ENCODE results near the gene PDE4B.
A peak's percentile ranks its signal among the peaks of the same experiment; 100 is the strongest.
"Not testable (repeated sequence)": the region's sequence is repeated elsewhere in the genome, so short reads cannot be mapped to it uniquely, and the experiment has no call there.

The PDE4B gene

DNA sequence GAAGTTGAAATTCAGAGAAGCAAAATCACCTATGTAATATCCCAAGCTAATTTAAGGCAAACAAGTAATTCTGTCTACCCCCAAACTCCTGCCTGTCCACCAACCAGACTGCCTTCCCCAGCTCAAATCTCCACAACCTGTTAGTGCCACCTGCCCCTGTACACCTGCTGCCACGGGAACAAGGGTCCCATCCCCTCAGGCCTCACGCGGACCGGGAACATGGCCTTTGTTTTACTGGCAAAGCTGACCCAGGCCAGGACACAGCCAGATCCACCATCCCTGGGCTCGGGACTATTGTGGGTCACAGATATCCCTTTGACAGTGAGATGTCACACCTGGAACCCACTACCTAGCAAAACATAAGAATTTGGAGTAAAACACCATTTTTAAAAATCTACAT, 601.9 kb downstream of the PDE4B start:
- no peak for DNase-seq (ENCODE audit: low spot score)

DNA sequence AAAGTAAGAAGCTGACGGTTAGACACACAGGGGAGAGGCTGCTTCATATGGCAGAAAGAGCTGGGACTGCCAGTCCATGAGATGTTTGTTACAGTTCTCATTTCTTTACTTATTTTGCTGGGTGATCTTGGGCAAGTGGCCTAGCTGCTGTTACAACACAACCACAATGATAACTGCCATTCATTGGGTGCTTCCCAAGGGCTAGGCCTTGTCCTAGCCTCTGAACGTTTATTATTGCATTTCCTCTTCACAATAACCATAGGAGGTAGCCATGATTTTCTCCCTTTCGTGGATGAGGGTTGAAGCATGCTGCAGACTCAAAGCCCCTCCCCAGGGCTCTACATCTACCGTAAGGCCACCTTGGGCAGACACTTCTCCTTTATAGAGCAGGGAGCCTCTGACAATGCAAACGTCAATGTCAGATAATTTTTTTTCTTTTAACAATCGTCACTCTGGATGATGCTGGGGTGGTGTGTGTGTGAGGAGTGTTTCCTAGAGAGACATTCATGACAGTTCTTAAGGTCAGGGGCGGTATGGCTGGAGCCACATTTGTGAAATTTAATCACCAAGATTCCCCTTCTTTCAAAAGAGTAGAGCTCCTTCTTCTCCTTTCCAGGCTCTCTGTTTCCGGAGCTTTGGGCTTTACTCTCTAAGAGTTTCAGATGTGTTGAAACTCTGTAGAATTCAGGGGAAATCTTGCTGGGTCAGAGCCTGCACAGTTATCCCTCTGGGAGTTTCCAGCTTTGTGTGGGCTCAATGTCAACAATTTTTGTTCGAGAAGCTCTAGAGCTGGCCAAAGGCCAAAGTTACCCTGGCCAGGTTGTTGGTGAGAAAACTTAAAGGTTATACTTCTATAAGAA, 602.7 kb downstream of the PDE4B start:
- no peak for DNase-seq (ENCODE audit: low spot score)

DNA sequence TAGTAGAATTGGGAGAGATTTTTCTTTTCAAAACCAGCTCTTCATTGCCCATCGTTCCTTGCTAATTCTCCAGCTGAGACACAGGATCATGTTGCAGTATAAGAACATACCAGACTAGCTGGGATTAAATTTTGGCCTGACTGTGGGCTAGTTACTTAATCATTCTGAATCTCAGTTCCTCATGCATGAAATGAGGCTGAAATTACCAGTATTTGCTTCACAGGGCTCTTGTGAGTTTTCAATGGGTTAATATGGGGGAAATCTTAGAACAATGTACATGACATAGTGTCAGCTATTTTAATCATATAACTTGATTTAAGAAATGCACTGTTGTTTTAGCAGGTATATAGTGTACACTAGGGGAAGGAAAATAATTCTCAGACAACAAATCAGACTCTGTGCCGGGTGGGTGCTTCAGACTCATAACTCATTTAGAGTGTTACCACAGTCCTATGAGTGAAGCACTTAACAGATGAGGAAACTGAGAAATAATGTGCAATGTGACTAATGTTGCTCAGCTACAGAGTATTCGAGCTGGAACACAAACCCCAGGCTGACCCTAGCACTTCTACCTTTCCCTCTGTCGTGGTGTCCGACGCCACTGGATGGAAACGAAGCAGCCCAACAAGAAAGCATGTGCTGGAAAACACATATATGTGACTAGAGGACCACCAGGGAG, 603.7 kb downstream of the PDE4B start:
- peak; percentile 33 for DNase-seq (ENCODE audit: low spot score)

DNA sequence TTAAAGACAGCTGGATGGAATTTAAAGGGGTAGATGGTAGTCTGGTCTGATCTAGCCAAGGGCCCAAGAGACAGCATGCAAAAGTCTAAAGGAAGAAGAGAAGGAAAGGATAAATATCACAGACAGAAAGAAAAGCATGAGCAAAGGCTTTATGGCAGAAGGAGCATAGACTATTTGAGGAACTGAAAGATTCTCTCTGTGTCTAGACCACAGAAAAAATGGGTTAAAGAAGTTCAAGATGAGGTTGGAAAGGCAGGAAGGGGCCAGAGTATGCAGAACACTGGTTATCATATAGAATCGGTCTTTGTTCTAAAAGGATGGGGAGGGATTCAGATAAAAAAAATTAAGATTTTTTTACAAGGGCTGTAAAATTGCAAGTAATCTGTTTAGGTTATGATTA, 604.5 kb downstream of the PDE4B start:
- DNase-seq (ENCODE audit: low spot score): no peak

DNA sequence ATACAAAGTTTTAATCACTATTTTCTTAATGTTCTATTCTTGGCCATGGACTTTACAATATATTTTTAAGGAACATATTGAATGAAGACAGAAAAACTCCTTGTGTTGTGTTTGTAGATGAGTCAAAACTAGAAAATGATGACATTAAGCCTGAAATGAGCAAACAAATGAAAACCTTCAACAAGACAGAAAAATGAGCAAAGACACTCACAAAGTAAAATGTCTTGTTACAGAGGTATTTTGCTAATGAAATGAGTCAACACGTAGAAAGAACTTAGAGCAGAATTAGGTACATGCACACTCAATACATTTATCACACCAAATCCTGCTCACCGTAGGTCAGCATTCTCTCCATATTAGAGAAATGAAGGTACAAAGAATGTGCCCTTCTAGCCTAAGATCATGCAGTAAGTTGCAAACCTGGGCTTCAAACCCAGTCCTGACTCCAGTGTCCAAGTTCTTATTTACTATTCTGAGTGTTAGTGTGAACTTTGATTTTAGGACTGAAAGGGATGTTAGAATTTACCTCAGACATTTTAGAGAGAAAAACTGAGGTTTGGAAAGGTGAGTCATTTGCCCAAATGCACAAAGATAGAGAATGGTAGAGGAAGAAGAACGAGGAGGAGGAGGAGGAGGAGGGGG, 607.3 kb downstream of the PDE4B start:
- peak; percentile 86 for DNase-seq (ENCODE audit: low spot score)

DNA sequence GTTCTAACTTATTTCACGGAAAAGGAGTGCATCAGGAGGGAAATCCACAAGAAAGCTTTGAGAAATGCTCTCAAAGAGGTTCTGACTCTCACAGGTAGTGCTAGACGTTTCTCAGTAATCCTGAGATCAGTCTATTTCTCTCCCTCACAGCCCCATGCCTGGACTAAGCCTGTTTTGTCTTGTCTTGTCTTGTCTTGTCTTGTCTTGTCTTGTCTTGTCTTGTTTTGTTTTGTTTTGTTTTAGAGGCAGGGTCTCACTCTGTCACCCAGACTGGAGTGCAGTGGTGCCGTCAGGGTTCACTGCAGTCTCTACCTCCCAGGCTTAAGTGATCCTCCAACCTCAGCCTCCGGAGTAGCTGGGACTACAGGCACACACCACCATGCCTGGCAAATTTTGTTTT, 608.0 kb downstream of the PDE4B start:
- peak; percentile 16 for DNase-seq (ENCODE audit: low spot score)

DNA sequence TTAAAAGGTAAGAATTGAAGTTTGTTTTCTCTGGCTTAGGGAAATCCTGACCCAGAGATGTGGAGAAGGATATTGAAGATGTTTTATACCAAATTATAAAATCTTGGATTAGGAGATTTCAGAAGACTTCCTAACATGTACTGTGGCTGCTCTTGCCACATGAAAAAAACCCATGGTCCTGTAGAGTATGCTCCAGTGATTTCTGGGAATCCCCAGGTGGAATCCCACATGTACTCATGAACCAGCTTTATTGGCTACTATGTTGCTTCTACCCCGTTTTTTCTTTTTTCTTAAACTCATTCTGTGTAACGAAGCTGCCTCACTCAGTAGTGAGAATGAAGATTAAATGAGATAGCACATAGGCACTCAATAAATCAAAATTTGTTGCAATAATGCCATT, 608.5 kb downstream of the PDE4B start:
- DNase-seq (ENCODE audit: low spot score): no peak

DNA sequence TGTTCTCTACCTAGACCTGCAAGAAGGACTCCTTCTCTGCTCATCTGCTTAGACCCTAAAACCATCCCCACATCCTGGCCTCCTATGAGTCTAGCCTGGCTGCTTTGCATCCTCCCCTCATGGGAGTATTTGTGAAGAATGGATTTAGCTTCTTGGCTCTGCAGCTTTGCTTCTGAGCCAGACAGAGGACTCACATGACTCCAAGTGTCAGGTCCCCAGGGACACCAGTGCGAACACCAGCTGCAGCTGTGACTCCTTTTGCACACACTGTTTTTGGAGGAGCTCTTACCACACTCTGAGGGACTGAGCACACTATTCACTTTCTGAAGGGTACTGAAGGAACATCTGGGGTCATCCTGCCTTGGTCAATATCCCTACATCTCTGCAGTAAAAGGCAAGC, 609.5 kb downstream of the PDE4B start:
- no peak for DNase-seq (ENCODE audit: low spot score)

DNA sequence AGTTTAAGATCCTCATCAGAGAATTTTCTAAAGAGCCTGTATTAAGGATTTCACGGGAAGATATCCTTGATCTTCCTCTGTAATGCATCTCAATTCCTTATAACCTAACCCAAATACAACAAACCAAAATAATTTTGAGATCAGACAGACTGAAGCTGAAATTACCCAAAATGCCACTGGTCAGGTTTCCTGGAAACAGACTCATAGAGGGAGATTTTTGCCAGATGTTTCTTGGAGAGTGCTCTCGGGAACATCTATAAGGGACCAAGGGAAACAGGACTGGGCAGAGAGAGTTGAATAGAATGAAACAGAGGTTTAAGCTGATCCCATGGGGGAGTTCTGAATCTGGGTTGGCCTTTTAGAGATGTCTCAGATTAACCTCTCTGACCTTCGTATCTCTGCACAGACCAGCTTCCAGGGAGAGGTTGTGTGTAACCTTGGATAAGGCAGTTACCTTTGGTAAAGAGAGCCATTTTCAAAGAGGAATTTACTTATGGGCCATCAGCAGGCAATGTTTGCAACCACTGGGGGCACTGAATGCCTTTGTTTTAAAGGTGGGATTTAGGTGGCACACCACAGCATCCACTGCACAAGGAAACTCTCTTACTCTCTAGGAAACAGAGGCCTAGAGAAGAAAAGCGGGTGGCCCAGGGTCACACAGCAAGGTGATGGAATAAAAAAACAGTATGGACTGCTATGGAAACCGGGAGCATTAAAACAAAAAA, 610.5 kb downstream of the PDE4B start:
- DNase-seq (ENCODE audit: low spot score): no peak

DNA sequence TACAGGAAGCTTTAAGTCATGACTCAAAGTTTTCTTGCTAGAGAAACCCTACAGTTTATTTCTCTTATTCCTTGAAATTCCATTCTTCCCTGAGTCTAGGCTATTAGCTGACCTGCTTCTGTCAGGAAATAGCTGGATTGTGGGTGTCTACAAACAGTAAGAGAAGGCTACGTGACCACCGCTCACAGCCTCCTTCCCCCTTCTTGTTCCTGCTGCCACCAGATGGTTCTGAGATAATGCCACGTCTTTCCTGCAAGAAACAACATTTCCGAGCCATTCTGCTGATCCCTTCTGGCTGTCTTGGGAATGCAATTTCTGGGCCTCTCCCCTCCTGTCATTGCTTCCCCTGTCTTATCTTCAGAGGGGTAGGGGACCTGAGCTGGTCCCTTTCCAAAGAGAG, 612.4 kb downstream of the PDE4B start:
- DNase-seq (ENCODE audit: low spot score): no peak

DNA sequence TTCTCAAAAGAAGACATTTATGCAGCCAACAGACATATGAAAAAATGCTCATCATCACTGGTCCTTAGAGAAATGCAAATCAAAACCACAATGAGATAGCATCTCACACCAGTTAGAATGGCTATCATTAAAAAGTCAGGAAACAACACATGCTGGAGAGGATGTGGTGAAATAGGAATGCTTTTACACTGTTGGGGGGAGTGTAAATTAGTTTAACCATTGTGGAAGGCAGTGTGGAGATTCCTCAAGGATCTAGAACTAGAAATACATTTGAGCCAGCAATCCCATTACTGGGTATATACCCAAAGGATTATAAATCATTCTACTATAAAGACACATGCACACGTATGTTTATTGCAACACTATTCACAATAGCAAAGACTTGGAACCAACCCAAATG, 618.8 kb downstream of the PDE4B start:
- DNase-seq (ENCODE audit: low spot score): not testable (repeated sequence)

DNA sequence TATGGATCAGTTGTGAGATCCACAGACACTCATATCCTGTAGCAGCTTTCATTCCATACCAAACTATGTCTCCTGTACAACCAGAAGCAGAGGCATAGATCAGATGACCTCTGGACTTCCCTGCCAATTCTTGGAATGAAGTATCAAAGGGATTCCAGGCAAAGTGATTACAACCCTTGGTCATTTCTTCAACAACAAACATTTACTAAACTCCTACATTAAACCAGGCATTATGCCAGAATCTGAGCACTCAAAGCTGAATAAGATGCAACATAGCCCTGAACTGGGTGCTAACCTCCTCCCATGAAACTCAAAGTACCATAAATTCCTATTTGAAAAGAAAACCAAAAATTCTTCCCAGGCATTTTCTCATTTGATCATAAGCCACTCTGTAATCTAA, 620.0 kb downstream of the PDE4B start:
- no peak for DNase-seq (ENCODE audit: low spot score)

DNA sequence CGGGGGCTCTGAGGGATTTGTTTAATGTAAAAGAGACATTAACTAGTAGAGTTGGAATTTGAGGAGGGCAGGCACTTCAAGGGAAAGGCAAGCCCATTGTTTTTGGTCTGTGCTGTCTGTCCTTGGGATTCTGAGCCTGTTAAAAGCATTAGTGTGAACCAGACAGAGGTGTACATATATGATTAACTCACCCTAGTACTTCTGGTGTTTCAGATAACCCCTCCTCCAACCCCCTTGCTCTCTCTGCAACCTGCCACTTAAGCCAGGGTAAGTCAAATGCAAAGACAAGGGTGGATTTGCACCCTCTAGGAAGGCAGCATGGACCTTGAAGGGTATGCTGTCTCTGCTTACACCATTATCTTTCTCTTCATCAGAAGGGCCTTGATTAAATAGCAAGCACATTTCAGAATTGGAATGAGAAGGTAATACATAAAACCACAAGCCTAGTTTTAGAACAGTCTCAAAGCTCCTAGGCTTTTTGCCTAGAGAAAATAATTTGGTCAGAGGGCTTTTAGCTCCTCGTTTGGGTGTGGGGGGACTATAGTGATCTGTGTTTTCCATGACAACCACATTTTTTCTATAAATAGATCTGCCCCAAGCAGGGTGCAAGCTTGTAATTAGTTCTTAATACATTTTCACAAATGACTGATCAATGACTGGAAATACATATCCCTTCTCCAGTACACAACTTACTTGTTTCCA, 620.6 kb downstream of the PDE4B start:
- no peak for DNase-seq (ENCODE audit: low spot score)

DNA sequence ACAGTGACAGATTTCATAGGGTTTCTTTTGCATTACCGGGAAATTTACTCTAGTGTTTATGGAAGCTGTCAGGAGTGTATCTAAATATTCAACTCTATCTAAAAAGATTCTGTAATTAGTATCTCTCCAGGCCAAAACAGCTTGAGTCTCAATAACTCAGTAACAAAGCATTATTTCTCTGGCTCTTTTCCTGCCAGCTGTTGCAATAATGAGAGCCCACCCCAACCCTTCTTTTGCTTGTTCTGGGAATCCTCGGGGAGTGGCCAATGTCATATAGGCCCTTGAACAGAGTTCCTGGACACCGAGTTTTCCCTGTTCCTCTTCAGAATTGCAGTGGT, 621.1 kb downstream of the PDE4B start:
- no peak for DNase-seq (ENCODE audit: low spot score)

DNA sequence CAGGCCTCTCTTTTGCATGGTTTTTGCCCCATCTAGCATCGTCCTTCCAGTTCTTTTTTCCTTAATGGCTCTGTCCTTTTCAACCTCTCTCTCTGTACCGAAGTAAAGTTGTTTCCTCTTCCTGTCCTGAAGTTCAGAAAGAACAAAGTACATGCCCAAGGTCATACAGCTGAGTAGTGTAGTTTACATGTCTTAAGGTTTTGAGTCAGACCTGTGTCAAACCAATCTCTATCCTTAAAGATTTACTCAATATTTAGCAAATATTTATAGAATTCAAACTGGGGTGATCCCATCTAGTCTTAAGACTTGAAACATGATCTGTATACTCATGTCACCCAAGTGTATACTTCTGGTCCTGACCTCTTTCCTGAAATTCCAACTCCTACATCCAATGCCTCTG, 622.6 kb downstream of the PDE4B start:
- DNase-seq (ENCODE audit: low spot score): no peak

DNA sequence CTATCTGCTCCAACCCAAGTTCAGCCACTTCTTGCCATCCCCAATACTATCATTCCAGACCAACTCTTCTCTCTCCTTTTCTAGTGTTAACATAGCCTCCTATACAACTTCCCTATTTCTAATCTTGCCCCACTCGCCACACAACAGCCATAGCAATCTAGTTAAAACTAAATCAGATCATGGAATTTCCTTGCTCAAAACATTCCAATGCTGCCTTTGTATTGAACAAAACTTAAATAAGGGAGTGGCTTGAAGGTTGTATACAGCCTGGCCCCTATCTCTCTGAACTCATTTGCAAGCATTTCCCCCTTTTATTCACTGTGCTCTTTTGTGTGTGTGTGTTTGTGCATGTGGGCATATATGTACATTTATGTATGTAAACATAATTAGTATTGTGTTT, 623.2 kb downstream of the PDE4B start:
- no peak for DNase-seq (ENCODE audit: low spot score)

DNA sequence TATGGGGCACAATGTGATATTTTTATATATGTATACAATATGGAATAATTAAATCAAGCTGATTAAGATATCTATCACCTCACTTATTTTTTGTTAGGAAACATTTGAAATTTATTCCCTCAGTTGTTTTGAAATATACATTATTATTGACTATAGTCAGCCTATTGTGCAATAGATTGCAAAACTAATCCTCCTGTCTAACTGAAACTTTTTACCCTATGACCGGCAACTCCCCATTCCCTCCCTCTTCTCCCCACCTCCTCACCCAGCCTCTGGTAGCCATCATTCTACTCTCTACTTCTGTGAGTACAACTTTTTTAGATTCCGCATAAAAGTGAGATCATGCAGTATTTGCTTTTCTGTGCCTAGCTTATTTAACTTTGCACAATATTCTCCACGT, 623.6 kb downstream of the PDE4B start:
- DNase-seq (ENCODE audit: low spot score): no peak

DNA sequence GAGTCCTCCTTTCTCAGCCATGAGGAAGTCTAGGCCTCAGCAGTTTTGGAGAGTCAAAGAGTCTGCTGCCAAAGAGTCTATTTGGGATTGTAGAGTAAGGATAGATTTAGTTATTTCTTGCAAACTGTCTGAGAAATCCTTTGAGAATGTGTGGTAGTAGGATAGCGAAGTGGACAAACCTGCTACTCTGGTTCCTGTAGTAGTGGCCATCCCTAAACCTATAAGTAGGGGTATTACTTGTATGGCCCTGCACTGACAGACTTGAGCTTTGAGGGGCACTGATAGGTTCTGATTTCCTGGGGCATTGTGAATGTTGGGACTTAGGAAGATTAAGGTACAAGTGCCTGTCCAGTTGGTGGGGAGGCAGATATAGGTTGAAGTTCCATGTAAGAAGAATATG, 625.3 kb downstream of the PDE4B start:
- no peak for DNase-seq (ENCODE audit: low spot score)

DNA sequence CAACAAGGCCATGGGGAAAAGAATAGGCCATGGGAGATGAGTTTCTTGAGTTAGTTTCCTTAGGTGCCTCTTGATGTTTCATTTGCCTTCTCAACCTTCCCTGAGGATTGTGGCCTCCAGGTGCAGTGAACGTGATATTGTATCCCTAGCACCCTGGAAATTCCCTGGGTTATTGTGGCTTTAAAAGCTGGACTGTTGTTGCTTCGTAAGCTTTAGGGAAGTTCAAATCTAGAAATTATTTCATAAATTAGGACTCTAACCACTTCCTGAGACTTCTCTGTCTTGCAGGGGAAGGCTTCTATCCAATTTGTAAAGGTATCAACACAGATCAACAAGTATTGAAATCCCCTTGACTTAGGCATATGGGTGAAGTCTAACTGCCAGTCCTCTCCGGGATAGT, 627.5 kb downstream of the PDE4B start:
- DNase-seq (ENCODE audit: low spot score): not testable (repeated sequence)

DNA sequence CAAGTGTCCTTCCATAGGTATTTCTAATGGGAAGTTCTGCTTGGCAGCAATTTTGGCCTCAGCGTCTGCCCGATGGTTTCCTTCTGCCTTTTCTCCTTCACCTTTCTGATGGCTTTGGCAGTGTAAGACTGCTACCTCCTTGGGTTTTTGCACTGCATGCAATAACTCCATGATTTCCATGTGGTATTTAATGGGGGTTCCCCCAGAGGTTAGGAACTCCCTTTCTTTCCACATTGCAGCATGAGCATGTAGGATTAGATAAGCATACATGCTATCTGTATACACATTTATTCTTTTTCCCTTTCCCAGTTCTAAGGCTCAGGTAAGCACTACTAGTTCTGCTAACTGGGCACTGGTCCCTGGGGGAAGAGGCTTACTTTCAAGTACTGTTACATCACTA, 628.2 kb downstream of the PDE4B start:
- not testable (repeated sequence) for DNase-seq (ENCODE audit: low spot score)

DNA sequence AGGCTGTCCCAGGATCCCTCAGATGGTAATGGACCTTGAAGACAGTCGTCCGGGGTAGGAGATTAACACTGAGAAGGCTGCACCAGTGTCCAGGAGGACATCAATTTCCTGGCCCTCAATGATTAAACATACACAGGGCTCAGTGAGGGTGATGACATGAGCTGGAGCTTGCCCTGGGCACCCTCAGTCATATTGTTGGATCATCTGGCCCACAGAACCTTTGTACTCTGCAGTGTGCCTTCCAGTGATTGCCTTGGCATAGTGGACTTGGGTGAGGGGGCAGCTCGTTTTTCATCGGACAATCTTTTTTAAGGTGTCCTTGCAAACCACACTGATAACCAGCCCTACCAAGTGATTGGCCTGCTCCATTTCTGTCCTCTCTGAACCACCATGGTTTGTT, 630.1 kb downstream of the PDE4B start:
- no peak for DNase-seq (ENCODE audit: low spot score)

Measured in activated CD4-positive, alpha-beta T cell treated with anti-CD3 and anti-CD28 coated beads, Interleukin-2, Interleukin-4, amounts not matched to agents 100 ng/mL and 50 ng/mL, durations not matched to agents 16 hours and 8 hours (primary cell).